Caco-2 (cell line): ENCODE results near the gene TAF11L11. TPM values are rescaled to one million over a fixed set of nuclear protein-coding genes. Genes with fewer than 3 reads are reported as not detected.
"Not testable (repeated sequence)": the region's sequence is repeated elsewhere in the genome, so short reads cannot be mapped to it uniquely, and the experiment has no call there.

Experiments
- BruUV-seq: library from RNA; stranded (reverse); fragments of 400-500 nt; replicated peaks from 2 replicates; lab custom pipeline; 2021; lab: Mats Ljungman, UMichigan
- CTCF ChIA-PET: fragments of 300-600 bp; sonication (Branson Sonifier 250); formaldehyde crosslinking; loops from one replicate; lab custom pipeline; 2022; ENCODE audit warnings: antibody characterized with exemption; lab: Charles Lee
- POLR2A ChIA-PET: fragments of 300-600 bp; sonication (Branson Sonifier 250); formaldehyde crosslinking; loops from one replicate; lab custom pipeline; 2022; ENCODE audit warnings: antibody characterized with exemption; lab: Charles Lee
- DNase-seq, 2 experiments: peaks; one replicate each; pipeline versions ENCODE4 v3.0.0 to v3.0.0-alpha.2; 2020 to 2022
- H3K27me3 ChIP-seq: replicated peaks from 2 replicates; pipeline ENCODE4 v1.6.0; 2011; ENCODE audit warnings: low read length; ENCODE audit not compliant: control insufficient read depth, insufficient read depth
- H3K36me3 ChIP-seq: 2 replicates; pipeline ENCODE4 v1.5.1; 2011; ENCODE audit warnings: low read length; ENCODE audit not compliant: control insufficient read depth, insufficient read depth
- H3K4me1 ChIP-seq: fragments of 250-450 bp; sonication (Bioruptor Pico); 2 replicates; pipeline ENCODE4 v1.5.1; 2020; ENCODE audit warnings: mild to moderate bottlenecking
- H3K4me3 ChIP-seq: 2 replicates; pipeline ENCODE4 v1.5.1; 2011; ENCODE audit warnings: low read depth, mild to moderate bottlenecking, control low read depth, low read length
- H3K9me3 ChIP-seq: fragments of 250-450 bp; sonication (Bioruptor Pico); 2 replicates; pipeline ENCODE4 v1.5.1; 2020; ENCODE audit warnings: mild to moderate bottlenecking, moderate library complexity
- H3K27ac Mint-ChIP-seq: one replicate; pipeline ENCODE4 v1.8.0; 2022; ENCODE audit warnings: mixed read lengths; ENCODE audit not compliant: unreplicated experiment
- H3K27me3 Mint-ChIP-seq: one replicate; pipeline ENCODE4 v1.8.0; 2022; ENCODE audit warnings: mixed read lengths; ENCODE audit not compliant: insufficient read depth, unreplicated experiment
- H3K36me3 Mint-ChIP-seq: one replicate; pipeline ENCODE4 v1.8.0; 2022; ENCODE audit warnings: mild to moderate bottlenecking, mixed read lengths; ENCODE audit not compliant: insufficient read depth, unreplicated experiment
- H3K4me1 Mint-ChIP-seq: one replicate; pipeline ENCODE4 v1.8.0; 2022; ENCODE audit warnings: low read depth, mixed read lengths; ENCODE audit not compliant: unreplicated experiment
- H3K4me3 Mint-ChIP-seq: one replicate; pipeline ENCODE4 v1.8.0; 2022; ENCODE audit warnings: mild to moderate bottlenecking, moderate library complexity, mixed read lengths; ENCODE audit not compliant: unreplicated experiment
- H3K9me3 Mint-ChIP-seq: one replicate; pipeline ENCODE4 v1.8.0; 2022; ENCODE audit warnings: mixed read lengths; ENCODE audit not compliant: unreplicated experiment
- intact Hi-C: fragments of 100-400 bp; cut with micrococcal nuclease; formaldehyde crosslinking; loops from one replicate; pipeline ENCODE4 v1.10.0; 2022; ENCODE audit not compliant: unreplicated experiment
- total RNA-seq: library from RNA; stranded (reverse); gene quantifications from 2 replicates; pipeline ENCODE4 v1.2.3, GENCODE V29; 2022
- TF ChIP-seq, protein P1 (sequence below), 2 experiments: fragments of 200-600 bp in 1 of 2; IDR thresholded peaks; 1 replicate in 1 of 2; 2 replicates in 1 of 2; pipeline versions ENCODE4 v1.5.1 to v1.8.0; 2011 to 2022; ENCODE audit warnings: antibody characterized with exemption in 1 of 2, control low read depth in 1 of 2, inconsistent platforms in 1 of 2, low read depth in 1 of 2, low read length in 1 of 2, mild to moderate bottlenecking in 1 of 2, moderate library complexity in 1 of 2; ENCODE audit not compliant: insufficient read depth in 1 of 2, severe bottlenecking in 1 of 2, unreplicated experiment in 1 of 2

Gene TAF11L11
- total RNA-seq, 1 experiment from 2014 or later: not detected

DNA sequence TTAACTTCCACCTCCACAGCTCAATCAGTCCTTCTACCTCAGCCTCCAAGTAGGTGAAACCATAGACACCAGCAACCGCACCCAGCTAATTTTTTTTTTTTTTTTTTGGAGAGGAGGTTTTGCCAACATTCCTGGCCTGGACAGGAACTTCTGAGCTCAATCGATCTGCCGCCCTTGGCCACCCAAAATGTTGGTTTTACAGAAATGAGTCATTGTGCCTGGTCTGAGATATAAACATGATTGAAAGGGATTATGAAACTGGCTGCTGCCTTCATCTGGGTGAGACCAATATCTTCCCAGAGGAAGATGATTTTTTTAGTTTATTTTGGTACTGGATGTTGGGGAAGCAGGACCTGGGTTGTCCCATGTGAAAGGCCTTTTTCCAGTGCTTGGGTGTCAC, 15.4 kb downstream of the TAF11L11 start:
- H3K36me3 ChIP-seq: no peaks in the 10 kb centered on the region
- H3K9me3 Mint-ChIP-seq: no peaks in the 10 kb centered on the region
- intact Hi-C loops: no loop called here
- no peaks in the 10 kb centered on the region for H3K4me1 Mint-ChIP-seq
- no peaks in the 10 kb centered on the region for H3K4me1 ChIP-seq
- ChIA-PET POLR2A (no interaction called here), CTCF (interaction anchor here (0.6 kb wide), 1 partner anchor 1695 kb away, joined by 6 read pairs; no protein-coding TSS in a partner anchor)
- no peak overlapping the region for H3K4me3 ChIP-seq
- H3K27me3 Mint-ChIP-seq: no peaks in the 10 kb centered on the region
- TF ChIP-seq, protein P1, sequence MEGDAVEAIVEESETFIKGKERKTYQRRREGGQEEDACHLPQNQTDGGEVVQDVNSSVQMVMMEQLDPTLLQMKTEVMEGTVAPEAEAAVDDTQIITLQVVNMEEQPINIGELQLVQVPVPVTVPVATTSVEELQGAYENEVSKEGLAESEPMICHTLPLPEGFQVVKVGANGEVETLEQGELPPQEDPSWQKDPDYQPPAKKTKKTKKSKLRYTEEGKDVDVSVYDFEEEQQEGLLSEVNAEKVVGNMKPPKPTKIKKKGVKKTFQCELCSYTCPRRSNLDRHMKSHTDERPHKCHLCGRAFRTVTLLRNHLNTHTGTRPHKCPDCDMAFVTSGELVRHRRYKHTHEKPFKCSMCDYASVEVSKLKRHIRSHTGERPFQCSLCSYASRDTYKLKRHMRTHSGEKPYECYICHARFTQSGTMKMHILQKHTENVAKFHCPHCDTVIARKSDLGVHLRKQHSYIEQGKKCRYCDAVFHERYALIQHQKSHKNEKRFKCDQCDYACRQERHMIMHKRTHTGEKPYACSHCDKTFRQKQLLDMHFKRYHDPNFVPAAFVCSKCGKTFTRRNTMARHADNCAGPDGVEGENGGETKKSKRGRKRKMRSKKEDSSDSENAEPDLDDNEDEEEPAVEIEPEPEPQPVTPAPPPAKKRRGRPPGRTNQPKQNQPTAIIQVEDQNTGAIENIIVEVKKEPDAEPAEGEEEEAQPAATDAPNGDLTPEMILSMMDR (IDR thresholded peaks at IDR 0.05; ENCODE audit: insufficient read depth in 1 of 2, low read depth in 1 of 2, low read length in 1 of 2, severe bottlenecking in 1 of 2, unreplicated experiment in 1 of 2): no peak
- DNase-seq: no peak
- H3K27me3 ChIP-seq: no peaks in the 10 kb centered on the region
- no TSS peak for BruUV-seq
- H3K36me3 Mint-ChIP-seq: no peaks in the 10 kb centered on the region
- H3K9me3 ChIP-seq: no peaks in the 10 kb centered on the region
- no peak overlapping the region for H3K4me3 Mint-ChIP-seq
- no peak overlapping the region for H3K27ac Mint-ChIP-seq

DNA sequence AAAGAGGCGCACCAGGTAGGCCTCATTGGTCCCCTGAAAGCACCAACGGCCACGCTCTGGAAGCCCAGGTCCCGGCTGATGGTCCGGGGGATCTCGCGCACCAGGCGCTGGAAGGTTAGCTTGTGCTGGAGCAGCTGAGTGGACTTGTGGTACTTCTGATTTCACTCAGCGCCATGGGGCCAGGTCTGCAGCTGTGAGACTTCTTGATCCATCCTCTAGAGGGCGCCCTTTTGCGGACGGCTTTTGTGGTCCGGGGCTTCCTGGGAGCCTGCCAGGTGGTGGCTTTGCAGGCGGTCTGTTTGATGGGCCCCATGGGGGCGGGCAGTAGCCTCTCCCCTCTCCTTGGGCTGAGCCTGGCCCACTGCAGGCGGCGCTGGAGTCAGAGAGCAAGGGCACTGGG, 16.6 kb downstream of the TAF11L11 start:
- H3K36me3 ChIP-seq: no peaks in the 10 kb centered on the region
- H3K9me3 ChIP-seq: no peaks in the 10 kb centered on the region
- intact Hi-C loops: no loop called here
- no peak overlapping the region for H3K4me3 ChIP-seq
- no peak overlapping the region for H3K27ac Mint-ChIP-seq
- no peak overlapping the region for H3K4me3 Mint-ChIP-seq
- H3K4me1 Mint-ChIP-seq: no peaks in the 10 kb centered on the region
- ChIA-PET POLR2A (no interaction called here), CTCF (no interaction called here)
- DNase-seq: no peak
- H3K4me1 ChIP-seq: no peaks in the 10 kb centered on the region
- H3K27me3 Mint-ChIP-seq: no peaks in the 10 kb centered on the region
- no peaks in the 10 kb centered on the region for H3K9me3 Mint-ChIP-seq
- BruUV-seq: no TSS peak
- H3K27me3 ChIP-seq: no peaks in the 10 kb centered on the region
- H3K36me3 Mint-ChIP-seq: no peaks in the 10 kb centered on the region
- TF ChIP-seq, protein P1 (IDR thresholded peaks at IDR 0.05; ENCODE audit: insufficient read depth in 1 of 2, low read depth in 1 of 2, low read length in 1 of 2, severe bottlenecking in 1 of 2, unreplicated experiment in 1 of 2): peak in 1 of 2 experiments; percentile 44

DNA sequence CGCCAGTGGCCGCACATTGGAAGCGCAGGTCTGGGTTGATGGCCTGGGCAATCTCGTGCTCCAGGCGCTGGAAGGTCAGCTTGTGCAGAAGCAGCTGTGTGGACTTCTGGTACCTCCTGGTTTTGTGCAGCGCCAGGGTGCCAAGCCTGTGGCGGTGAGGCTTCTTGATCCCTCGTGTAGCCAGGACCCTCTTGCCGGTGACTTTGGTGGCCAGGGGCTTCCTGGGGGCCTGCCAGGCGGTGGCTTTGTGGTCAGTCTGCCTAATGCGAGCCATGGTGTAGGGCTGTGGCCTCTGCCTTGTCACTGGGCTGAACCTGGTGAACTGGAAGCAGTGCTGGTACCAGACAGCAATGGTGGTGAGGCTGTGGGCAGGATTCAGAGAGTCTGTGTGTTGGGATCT, 21.7 kb downstream of the TAF11L11 start:
- no peaks in the 10 kb centered on the region for H3K9me3 ChIP-seq
- TF ChIP-seq, protein P1 (IDR thresholded peaks at IDR 0.05; ENCODE audit: insufficient read depth in 1 of 2, low read depth in 1 of 2, low read length in 1 of 2, severe bottlenecking in 1 of 2, unreplicated experiment in 1 of 2): no peak
- Mint-ChIP-seq H3K4me3 (no peak overlapping the region), H3K27ac (no peak overlapping the region), H3K9me3 (no peaks in the 10 kb centered on the region), H3K36me3 (no peaks in the 10 kb centered on the region), H3K4me1 (no peaks in the 10 kb centered on the region), H3K27me3 (no peaks in the 10 kb centered on the region)
- BruUV-seq: no TSS peak
- no peaks in the 10 kb centered on the region for H3K4me1 ChIP-seq
- no peaks in the 10 kb centered on the region for H3K36me3 ChIP-seq
- no peak for DNase-seq
- no peak overlapping the region for H3K4me3 ChIP-seq
- intact Hi-C loops: no loop called here
- ChIA-PET CTCF (no interaction called here), POLR2A (no interaction called here)
- no peaks in the 10 kb centered on the region for H3K27me3 ChIP-seq

DNA sequence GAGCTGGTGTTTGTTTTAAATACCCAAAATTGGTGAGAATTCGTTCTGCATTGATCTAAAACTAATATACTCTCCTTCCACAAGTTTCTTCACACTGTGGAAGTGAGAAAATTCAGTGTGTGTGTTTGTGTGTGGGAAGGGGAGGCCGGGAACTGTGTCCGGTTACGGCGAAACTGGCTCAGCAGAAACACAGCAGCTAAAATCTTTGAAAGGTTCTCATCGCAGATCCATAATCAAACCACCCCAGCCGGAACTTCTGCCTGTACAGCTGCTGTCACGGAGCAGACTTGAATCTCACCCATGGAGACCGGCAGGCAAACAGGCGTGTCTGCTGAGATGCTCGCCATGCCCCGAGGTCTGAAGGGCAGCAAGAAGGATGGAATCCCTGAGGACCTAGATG, 27.8 kb downstream of the TAF11L11 start, which contains the start of gene TAF11L13:
TSS of gene TAF11L13 (plus strand) at position 301 of the 400 bp plus-strand sequence.
- CTCF ChIA-PET, H3K27ac Mint-ChIP-seq, DNase-seq: not testable (repeated sequence)

More for the DNA sequence above, 27.8 kb downstream of the TAF11L11 start, which contains the start of gene TAF11L13:
- H3K36me3 Mint-ChIP-seq, intact Hi-C loops, H3K27me3 ChIP-seq, H3K9me3 ChIP-seq, POLR2A ChIA-PET, H3K4me3 ChIP-seq, BruUV-seq, H3K36me3 ChIP-seq, H3K27me3 Mint-ChIP-seq, H3K9me3 Mint-ChIP-seq, H3K4me1 Mint-ChIP-seq, H3K4me3 Mint-ChIP-seq, H3K4me1 ChIP-seq: not testable (repeated sequence)
